GM19023 (cell line): ENCODE measurements around the gene BBX.

ENCODE experiments used
- ATAC-seq: cut with Tn5 transposase; IDR thresholded peaks from one replicate; pipeline ENCODE4 v1.9.1; 2021; ENCODE audit warnings: mild to moderate bottlenecking, moderate library complexity; ENCODE audit not compliant: unreplicated experiment

BBX gene

DNA sequence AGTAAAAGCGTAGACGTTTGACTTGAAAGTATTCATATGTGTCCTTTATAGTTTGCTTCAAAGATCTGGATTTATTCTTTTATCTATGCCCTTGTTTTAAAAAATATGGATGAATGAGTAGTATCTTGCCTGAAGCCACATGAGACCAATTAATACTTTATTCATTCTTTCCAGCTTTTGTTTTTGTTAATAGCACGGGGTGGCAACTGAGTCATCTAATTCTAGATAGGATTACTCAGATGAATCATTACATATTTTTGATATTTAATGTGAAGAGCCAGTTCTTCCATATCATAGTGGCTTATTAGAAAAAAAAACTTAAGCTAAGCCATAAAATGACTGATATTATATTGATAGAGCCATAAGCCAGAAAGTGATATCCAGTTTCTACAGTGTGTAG lies 121.9 kb downstream of the BBX start:
- ATAC-seq = no peak

DNA sequence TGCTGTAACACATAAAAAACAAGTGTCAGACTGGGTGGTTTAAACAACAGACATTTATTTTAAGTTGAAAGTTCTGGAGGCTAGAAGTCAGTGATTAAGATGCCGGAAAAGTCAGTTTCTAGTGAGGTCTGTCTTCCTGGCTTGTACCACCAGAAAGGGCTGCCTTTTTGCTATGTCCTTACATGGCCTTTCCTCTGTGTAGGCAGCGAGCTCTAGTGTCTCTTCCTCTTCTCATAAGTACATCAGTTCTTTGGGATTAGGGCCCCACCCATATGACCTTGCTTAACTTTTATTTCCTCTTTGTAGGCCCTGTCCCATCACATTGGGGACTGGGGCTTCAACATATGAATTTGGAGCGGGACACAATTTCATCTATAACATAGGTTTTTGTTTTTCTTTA lies 128.0 kb downstream of the BBX start:
- no peak for ATAC-seq

DNA sequence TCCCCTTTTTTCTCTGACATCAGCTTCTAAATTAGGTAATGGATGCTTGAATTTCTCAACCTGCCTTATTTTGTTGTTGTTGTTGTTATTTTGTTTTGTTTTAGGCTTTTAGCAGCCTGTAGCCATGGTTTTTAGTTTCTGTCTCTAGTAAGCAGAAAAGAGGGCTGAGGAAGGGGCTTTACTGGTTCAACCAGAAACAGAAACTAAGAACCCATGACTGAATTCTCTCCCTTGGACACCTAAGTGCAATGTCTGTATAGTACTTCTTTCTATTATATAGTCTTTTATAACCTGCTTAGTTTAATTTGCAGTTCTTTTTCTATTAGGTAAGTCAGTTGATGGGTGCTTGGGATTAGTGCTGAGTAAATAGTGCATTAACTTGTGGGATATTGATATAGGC lies 129.0 kb downstream of the BBX start:
- ATAC-seq = peak; percentile 93

- ATAC-seq = no peak
Observed at GRCh38 chr3:107654218-107654617, 131.5 kb downstream of the BBX start.

GRCh38 chr3:107657971-107658370 lies 135.2 kb downstream of the BBX start:
- no peak for ATAC-seq

DNA sequence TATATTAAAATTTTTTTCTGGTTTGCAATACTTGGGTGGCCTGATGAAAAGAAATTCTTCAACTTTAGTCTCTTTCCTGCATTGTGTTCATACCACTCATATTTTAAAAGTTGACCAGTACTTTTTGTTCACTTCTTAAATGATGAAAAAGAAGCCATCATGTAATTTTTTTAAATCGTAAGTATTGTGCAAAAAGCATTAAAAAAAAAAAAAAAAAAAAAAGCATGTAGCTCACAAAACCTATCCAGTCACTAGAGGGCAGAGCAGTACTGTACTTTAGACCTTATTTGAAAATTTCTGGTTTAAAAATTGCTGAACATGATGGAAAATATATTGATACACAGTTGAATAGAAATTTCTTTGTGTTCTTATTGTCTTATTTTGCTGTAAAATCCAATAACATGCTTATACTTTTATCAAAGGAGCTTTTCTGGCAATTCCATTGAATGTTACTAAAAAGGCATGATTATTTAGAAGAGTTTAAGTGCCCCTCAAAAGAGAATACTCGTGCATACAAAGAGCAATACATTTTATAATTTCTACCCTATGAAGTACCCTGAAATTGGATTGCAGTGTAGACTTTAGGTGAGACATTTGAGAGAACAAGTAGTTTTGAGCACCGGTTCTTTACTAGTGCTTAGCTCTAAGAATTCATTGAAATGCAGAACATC lies 137.7 kb downstream of the BBX start:
- ATAC-seq = no peak

DNA sequence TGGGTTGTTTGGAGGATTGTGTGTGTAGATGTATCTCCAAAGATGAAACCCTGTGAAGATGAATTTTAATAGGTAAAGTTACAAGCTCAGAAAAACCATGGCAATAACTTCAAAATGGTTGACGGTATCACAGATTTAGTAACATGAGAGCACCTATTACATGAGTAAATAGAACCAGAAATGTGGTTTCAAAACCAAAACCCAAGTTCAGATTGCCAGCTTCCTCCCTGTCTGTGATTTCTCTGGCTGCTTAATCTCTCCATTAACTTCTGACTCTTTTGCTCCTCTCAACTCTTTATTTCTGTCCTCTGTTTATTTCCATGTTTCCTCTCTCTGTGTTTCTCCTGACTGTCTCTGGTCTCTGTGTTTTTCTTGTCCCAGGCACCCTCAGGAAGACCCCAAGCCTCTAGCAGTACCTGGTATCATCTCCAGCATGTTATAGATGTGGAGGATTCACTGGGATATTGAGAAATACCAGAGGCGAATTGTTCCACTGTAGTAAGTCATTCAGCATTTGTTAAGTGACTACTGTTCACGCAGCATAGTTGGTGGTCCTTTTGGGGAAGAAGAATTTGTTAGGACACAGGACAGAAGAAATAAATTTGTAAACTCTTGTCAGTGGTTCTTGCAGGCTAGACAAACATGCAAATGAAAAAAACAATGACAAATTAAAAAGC lies 138.8 kb downstream of the BBX start:
- no peak for ATAC-seq

DNA sequence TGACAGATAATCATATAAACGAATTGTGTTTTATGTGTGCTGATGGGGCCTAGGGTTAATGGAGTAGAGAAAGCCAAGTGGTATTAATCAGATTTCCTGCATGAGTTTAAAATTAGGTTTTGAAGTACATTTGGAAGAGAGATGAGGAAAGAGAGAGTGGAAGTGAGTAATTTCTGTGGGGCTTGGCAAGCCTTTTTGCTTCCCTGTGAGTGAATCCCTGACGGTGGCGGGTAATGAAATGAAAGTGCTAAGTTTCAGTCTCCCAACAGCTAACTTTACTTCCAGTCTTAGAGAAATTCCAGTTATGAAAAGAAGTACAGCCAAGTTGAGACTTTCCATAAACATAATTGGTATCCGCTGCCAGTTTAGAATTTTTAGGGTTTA lies 139.4 kb downstream of the BBX start:
- no peak for ATAC-seq

- no peak for ATAC-seq
Observed at GRCh38 chr3:107662586-107662985, 139.8 kb downstream of the BBX start.

DNA sequence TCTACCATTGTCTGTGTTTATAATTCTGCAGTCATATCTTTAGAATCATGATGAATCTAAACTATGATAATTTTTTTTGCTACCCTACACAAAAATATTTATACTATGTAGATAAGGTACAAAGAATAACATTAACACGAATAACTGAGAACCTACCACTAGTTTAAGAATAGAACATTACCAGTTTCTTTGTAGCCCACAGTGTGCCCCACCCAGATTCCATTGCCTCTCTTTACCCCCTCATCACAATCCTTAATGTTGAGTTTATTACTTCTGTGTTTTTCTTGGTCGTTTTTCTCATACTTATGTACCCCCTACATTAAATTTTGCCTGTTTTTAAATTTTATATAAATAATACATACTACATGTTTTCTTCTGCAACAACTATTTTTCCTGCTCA lies 140.5 kb downstream of the BBX start:
- no peak for ATAC-seq

- no peak for ATAC-seq
Observed at GRCh38 chr3:107664614-107665013, 141.9 kb downstream of the BBX start.

GRCh38 chr3:107665351-107665750 lies 142.6 kb downstream of the BBX start:
- ATAC-seq = no peak

DNA sequence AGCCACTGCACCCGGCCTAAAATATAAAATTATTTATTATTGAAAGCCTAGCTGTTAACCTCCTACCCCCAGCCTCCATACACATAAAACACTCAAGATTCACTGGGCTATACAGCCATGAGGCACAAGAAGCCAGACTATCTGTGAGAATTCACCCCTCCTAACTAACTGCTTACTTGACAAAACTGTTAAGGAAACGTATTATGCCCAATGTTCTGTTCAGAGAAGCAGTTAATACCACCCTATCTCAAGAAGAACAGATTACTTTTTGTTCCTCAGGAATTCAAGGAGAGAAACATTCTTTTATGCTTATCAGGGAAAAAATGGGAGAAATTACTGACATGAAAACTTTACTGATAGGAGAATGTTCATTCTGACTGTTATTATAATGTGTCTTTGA lies 144.1 kb downstream of the BBX start:
- ATAC-seq = no peak

GRCh38 chr3:107668416-107668815 lies 145.7 kb downstream of the BBX start:
- ATAC-seq = no peak

GRCh38 chr3:107668963-107669362 lies 146.2 kb downstream of the BBX start:
- ATAC-seq = no peak

DNA sequence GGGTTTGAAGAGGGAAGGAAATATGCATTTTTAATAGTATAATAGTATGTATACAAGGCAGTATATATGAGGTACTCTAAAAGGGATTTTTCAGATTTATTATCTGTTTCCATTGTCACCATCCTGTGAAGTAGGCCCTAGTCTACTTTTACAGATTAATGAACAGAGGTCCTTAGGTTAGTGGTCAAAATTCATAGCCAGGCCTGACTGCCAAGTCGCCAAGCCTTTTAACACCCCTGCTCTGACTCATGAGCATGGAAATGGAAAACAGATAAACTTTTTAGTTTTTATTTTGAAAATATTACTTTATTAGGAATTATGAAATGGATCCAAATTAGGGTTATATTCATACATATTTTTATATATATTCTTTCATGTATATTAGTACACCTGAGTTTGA lies 146.9 kb downstream of the BBX start:
- no peak for ATAC-seq

- no peak for ATAC-seq
Observed at GRCh38 chr3:107670986-107671385, 148.2 kb downstream of the BBX start.

- ATAC-seq = no peak
Observed at GRCh38 chr3:107674371-107674770, 151.6 kb downstream of the BBX start.

- no peak for ATAC-seq
Observed at GRCh38 chr3:107675233-107675900, 152.6 kb downstream of the BBX start.

- ATAC-seq = no peak
Observed at GRCh38 chr3:107676469-107677309, 153.9 kb downstream of the BBX start.

DNA sequence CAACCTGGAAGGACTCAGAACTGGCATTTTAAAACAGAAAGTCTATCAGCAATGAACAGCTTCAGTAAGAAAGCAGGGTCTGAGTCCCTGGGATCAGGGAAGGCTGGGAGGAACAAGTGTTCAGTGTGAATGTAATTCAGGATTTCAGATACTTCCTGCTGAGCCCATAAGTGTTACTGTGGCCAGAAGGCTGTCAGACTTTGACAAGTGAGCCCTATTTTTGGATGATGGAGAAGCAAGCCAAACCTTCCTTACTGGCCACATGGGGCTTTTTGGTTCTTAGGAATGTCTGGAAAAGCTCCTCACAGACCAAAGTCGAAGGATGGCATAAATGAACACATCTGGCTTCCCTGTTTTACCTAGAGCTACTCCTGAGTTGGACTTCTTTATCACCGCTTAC lies 157.2 kb downstream of the BBX start:
- ATAC-seq = no peak
